Measurements from ENCODE around the gene RAB3C.

The RAB3C gene

GRCh38 chr5:58828258-58828657 lies 245.4 kb downstream of the RAB3C start:
- Histone ChIP-seq H3K27ac (no peak overlapping the region), H3K27me3 (ENCODE audit: insufficient read depth, low read depth) (no peaks in the 10 kb centered on the region), H3K9ac (no peak overlapping the region), H3K36me3 (ENCODE audit: insufficient read depth) (no peaks in the 10 kb centered on the region), H4K20me1 (ENCODE audit: insufficient read depth) (no peaks in the 10 kb centered on the region), H3K79me2 (ENCODE audit: insufficient read depth, low read depth) (no peaks in the 10 kb centered on the region), H3K4me1 (ENCODE audit: low read depth, poor library complexity, severe bottlenecking) (no peaks in the 10 kb centered on the region), H3K4me3 (IDR thresholded peaks at IDR 0.05; ENCODE audit: insufficient read depth, low read depth, low read length) (no peak overlapping the region), H2AFZ (ENCODE audit: low read depth) (no peak overlapping the region), H3K4me2 (no peak overlapping the region)
- no peak for TF ChIP-seq CTCF (conservative IDR thresholded peaks at IDR 0.05; ENCODE audit: low read depth, low read length)

DNA sequence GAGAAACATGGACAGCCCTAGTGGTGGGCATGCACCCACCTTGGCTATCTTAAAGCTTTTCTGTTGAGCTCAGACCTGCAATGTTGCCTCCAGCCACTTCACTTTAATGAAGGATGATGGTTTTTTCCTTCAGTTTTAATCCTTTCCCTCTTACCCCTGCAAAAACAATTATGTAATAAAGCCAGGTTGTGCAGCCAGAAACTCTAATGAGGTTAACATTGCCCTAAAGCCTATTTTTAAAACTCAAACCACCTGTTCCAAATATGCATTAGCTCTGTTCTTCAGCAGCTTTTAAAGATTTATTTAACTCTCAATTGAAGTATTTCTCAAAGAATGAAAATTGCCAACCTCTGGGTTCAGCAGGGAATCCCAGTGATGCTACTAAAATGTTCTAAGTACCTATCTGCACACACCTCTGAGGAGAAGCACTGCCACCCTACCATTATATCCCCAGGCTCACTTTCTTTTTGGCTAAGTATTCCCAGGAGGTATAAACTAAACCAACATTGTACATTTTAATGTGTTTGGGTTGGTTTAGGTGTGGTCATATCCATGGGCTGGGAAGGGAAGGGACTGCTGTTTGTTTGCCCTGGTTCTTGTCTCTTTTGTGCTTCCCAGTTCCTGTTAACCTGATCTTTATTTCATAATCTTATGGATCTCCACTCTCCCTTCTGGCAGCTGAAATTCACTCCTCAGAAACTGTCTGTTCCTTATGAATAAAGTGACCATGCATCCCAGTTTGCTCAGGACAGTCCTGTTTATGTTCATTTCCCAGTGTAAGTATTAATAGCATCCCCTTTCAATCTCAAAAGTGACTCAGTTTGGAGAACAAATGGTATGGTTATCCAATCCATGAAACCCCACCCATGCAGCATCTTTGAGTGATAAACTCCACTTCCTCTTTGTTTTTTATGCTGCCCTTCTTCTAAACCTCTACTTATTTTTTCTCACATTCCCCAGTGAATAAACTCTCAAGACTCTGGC lies 251.7 kb downstream of the RAB3C start:
- no peaks in the 10 kb centered on the region for H3K36me3 ChIP-seq (ENCODE audit: insufficient read depth)
- H3K27ac ChIP-seq = no peak overlapping the region
- H3K4me2 ChIP-seq = no peak overlapping the region
- no peaks in the 10 kb centered on the region for H4K20me1 ChIP-seq (ENCODE audit: insufficient read depth)
- H3K4me3 ChIP-seq (IDR thresholded peaks at IDR 0.05; ENCODE audit: insufficient read depth, low read depth, low read length) = no peak overlapping the region
- no peaks in the 10 kb centered on the region for H3K79me2 ChIP-seq (ENCODE audit: insufficient read depth, low read depth)
- no peaks in the 10 kb centered on the region for H3K27me3 ChIP-seq (ENCODE audit: insufficient read depth, low read depth)
- TF ChIP-seq CTCF (conservative IDR thresholded peaks at IDR 0.05; ENCODE audit: low read depth, low read length) = no peak
- no peak overlapping the region for H3K9ac ChIP-seq
- no peak overlapping the region for H2AFZ ChIP-seq (ENCODE audit: low read depth)
- H3K4me1 ChIP-seq (ENCODE audit: low read depth, poor library complexity, severe bottlenecking) = no peaks in the 10 kb centered on the region

GRCh38 chr5:58836351-58836750 lies 253.5 kb downstream of the RAB3C start:
- H3K36me3 ChIP-seq (ENCODE audit: insufficient read depth) = no peaks in the 10 kb centered on the region
- no peaks in the 10 kb centered on the region for H3K4me1 ChIP-seq (ENCODE audit: low read depth, poor library complexity, severe bottlenecking)
- H3K9ac ChIP-seq = no peak overlapping the region
- H2AFZ ChIP-seq (ENCODE audit: low read depth) = no peak overlapping the region
- H3K4me2 ChIP-seq = no peak overlapping the region
- H4K20me1 ChIP-seq (ENCODE audit: insufficient read depth) = no peaks in the 10 kb centered on the region
- no peak overlapping the region for H3K4me3 ChIP-seq (IDR thresholded peaks at IDR 0.05; ENCODE audit: insufficient read depth, low read depth, low read length)
- no peak for TF ChIP-seq CTCF (conservative IDR thresholded peaks at IDR 0.05; ENCODE audit: low read depth, low read length)
- no peaks in the 10 kb centered on the region for H3K79me2 ChIP-seq (ENCODE audit: insufficient read depth, low read depth)
- H3K27me3 ChIP-seq (ENCODE audit: insufficient read depth, low read depth) = no peaks in the 10 kb centered on the region
- H3K27ac ChIP-seq = no peak overlapping the region

DNA sequence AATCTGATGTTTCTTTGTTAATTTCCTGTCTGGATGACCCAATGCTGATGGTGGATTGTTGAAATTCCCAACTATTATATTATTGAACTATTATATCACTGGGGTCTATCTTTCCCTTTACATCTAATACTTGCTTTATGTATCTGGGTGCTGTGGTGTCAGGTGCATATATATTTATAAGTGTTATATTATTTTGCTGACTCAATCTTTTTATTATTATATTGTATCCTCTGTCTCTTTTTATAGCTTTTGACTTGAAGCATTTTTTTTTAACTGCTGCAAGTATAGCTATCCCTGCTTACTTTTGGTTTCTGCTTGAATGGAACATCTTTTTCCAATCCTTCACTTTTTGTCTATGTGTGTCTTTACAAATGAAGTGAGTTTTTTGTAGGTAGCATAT lies 255.9 kb downstream of the RAB3C start:
- no peaks in the 10 kb centered on the region for H3K27me3 ChIP-seq (ENCODE audit: insufficient read depth, low read depth)
- no peaks in the 10 kb centered on the region for H3K79me2 ChIP-seq (ENCODE audit: insufficient read depth, low read depth)
- H3K4me2 ChIP-seq = no peak overlapping the region
- H4K20me1 ChIP-seq (ENCODE audit: insufficient read depth) = no peaks in the 10 kb centered on the region
- no peak overlapping the region for H3K4me3 ChIP-seq (IDR thresholded peaks at IDR 0.05; ENCODE audit: insufficient read depth, low read depth, low read length)
- no peaks in the 10 kb centered on the region for H3K4me1 ChIP-seq (ENCODE audit: low read depth, poor library complexity, severe bottlenecking)
- no peak for TF ChIP-seq CTCF (conservative IDR thresholded peaks at IDR 0.05; ENCODE audit: low read depth, low read length)
- H3K36me3 ChIP-seq (ENCODE audit: insufficient read depth) = no peaks in the 10 kb centered on the region
- no peak overlapping the region for H3K9ac ChIP-seq
- no peak overlapping the region for H3K27ac ChIP-seq
- H2AFZ ChIP-seq (ENCODE audit: low read depth) = no peak overlapping the region
